ENCODE results near the gene YPEL2. TPM values are rescaled to one million over a fixed set of nuclear protein-coding genes. Genes with fewer than 3 reads are reported as not detected.

Gene YPEL2
- total and polyA plus RNA-seq, 2 donors (not counting 3 experiments of a cell fraction or from before 2014, with no cell fraction given) = 36.5 to 66.8 TPM

DNA sequence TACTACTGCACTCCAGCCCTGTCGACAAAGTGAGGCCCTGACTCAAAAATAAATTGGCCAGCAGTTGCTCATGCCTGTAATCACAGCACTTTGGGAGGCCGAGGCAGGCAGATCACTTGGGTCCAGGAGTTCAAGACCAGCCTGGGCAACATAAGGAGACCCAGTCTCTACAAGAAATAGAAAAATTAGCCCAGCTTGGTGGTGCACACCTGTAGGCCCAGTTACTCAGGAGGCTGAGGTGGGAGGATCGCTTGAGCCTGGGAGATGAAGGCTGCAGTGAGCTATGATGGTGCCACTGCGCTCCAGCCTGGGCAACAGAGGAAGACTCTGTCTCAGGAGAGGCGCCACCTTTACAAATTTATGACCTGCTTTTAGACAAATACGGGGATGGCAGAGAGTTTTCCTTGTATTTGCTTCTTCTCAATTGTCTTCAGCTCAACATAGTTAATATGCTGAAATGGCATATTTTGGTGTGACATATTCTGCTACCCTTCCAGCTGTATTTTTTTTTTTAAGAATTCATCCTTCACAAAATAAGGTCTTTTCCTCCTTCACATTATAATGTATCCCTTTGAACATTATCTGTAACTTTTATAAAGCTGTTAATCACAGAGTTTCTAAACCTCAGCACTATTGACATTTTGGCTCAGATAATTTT lies 21.1 kb upstream of the YPEL2 start:
- Histone ChIP-seq H3K9ac (replicated peaks; ENCODE audit: extremely low read depth, insufficient read depth, low read length) (no peak overlapping the region), H2AFZ (ENCODE audit: low read depth, low read length) (peak overlapping the region; percentile 64), H3K27me3 (ENCODE audit: control insufficient read depth in 2 of 2, insufficient read depth in 2 of 2, low read length in 2 of 2) (no peaks in the 10 kb centered on the region), H3K36me3 (ENCODE audit: control insufficient read depth in 2 of 2, extremely low read depth in 1 of 2, insufficient read depth in 2 of 2, low read length in 2 of 2) (no peaks in the 10 kb centered on the region), H3K9me1 (replicated peaks; ENCODE audit: control insufficient read depth, extremely low read depth, insufficient read depth, low read length) (no peaks in the 10 kb centered on the region), H3K79me2 (ENCODE audit: control insufficient read depth, insufficient read depth, low read length) (no peaks in the 10 kb centered on the region), H3K4me2 (ENCODE audit: insufficient read depth, low read length) (no peak overlapping the region), H3K27ac (ENCODE audit: insufficient read depth, low read depth, low read length) (no peak overlapping the region), H4K20me1 (replicated peaks; ENCODE audit: control insufficient read depth, extremely low read depth, insufficient read depth, low read length) (no peaks in the 10 kb centered on the region), H3K9me3 (replicated peaks; ENCODE audit: control insufficient read depth, insufficient read depth, low read length) (no peaks in the 10 kb centered on the region), H3K4me1 (ENCODE audit: control insufficient read depth, extremely low read depth, insufficient read depth, low read length) (no peaks in the 10 kb centered on the region), H3K4me3 (replicated peaks in 1 of 3; ENCODE audit: insufficient read depth in 1 of 3, low read depth in 1 of 3, low read length in 3 of 3) (no peak overlapping the region)
- DNase-seq (ENCODE audit: low read depth, low spot score) (no peak), FAIRE-seq (no peak)
- intact Hi-C loops (cut with micrococcal nuclease) (loop anchor here (5.0 to 10.0 kb wide), 3 partner anchors 307 to 724 kb away; partner anchors contain the start of gene CLTC), dilution Hi-C loops (cut with MboI; ENCODE audit: extremely low pct_ligation_motif_present, low sequenced_read_pairs) (no loop called here)
- ChIA-PET POLR2A (no interaction called here), CTCF (interaction anchor here (0.6 to 5.6 kb wide), 50 partner anchors 11 to 792 kb away, joined by 3 to 84 read pairs (median 4); partner anchors contain the start of gene GDPD1)
- TF ChIP-seq, protein P1, sequence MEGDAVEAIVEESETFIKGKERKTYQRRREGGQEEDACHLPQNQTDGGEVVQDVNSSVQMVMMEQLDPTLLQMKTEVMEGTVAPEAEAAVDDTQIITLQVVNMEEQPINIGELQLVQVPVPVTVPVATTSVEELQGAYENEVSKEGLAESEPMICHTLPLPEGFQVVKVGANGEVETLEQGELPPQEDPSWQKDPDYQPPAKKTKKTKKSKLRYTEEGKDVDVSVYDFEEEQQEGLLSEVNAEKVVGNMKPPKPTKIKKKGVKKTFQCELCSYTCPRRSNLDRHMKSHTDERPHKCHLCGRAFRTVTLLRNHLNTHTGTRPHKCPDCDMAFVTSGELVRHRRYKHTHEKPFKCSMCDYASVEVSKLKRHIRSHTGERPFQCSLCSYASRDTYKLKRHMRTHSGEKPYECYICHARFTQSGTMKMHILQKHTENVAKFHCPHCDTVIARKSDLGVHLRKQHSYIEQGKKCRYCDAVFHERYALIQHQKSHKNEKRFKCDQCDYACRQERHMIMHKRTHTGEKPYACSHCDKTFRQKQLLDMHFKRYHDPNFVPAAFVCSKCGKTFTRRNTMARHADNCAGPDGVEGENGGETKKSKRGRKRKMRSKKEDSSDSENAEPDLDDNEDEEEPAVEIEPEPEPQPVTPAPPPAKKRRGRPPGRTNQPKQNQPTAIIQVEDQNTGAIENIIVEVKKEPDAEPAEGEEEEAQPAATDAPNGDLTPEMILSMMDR (IDR thresholded peaks at IDR 0.05; ENCODE audit: extremely low read depth in 1 of 2, insufficient read depth in 1 of 2, low read depth in 1 of 2, low read length in 2 of 2) = no peak
- TF ChIP-seq GATA2 (IDR thresholded peaks at IDR 0.05; ENCODE audit: insufficient read depth, insufficient read length, low read depth, low read length) (no peak), POLR2AphosphoS5 (IDR thresholded peaks at IDR 0.05; ENCODE audit: insufficient read depth, low read depth, low read length) (no peak), FOS (IDR thresholded peaks at IDR 0.05; ENCODE audit: borderline replicate concordance, insufficient read depth, low read length) (no peak), EZH2 (IDR thresholded peaks at IDR 0.05; ENCODE audit: borderline replicate concordance, low read depth, low read length, severe bottlenecking) (no peak), JUN (IDR thresholded peaks at IDR 0.05; ENCODE audit: borderline replicate concordance, insufficient read depth, insufficient read length, low read depth) (no peak), POLR2A (IDR thresholded peaks at IDR 0.05; ENCODE audit: low read depth, low read length) (no peak), MYC (IDR thresholded peaks at IDR 0.05; ENCODE audit: low read depth, low read length) (no peak)
- TF ChIP-seq, protein P2, sequence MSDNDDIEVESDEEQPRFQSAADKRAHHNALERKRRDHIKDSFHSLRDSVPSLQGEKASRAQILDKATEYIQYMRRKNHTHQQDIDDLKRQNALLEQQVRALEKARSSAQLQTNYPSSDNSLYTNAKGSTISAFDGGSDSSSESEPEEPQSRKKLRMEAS (IDR thresholded peaks at IDR 0.05; ENCODE audit: insufficient read depth, insufficient read length) = no peak
- BruUV-seq (replicated peaks) = no TSS peak
